Loucy (cell line): ENCODE measurements around the gene SPATC1L.

ENCODE experiments used
- CTCF ChIP-seq: fragments of 200-600 bp; sonication (generic); conservative IDR thresholded peaks from 2 replicates; pipeline ENCODE4 v1.5.1; 2014; ENCODE audit warnings: mild to moderate bottlenecking, antibody characterized with exemption, low read length
- EZH2phosphoT487 ChIP-seq: fragments of 200-600 bp; IDR thresholded peaks from 2 replicates; pipeline ENCODE4 v1.6.1; 2018; ENCODE audit warnings: antibody characterized with exemption, mild to moderate bottlenecking, moderate library complexity, borderline replicate concordance

DNA sequence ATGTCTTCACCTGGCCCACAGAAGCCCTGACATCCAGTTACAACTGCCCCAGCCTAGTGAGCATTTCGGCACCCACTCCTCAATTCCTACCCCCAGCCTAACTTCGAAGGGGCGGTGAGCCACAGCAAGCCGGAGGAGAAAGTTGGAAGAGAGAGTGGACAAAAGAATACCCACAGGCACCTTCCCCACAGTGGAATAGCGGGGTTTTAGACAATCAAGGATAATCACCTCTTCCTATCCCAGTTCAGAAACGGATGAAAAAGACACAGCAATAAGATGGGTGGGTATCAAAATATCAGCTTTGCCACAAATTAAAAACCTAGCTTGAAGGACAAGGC is 45.6 kb upstream of the SPATC1L start:
- no peak for TF ChIP-seq CTCF
- TF ChIP-seq EZH2phosphoT487, result no peak
